ENCODE data around the gene LGALS3.

- no peak for TF ChIP-seq CTCF (conservative IDR thresholded peaks at IDR 0.05)
- no peak for TF ChIP-seq ZFX (IDR thresholded peaks at IDR 0.05)
Measured at GRCh38 chr14:55085060-55085660, 43.9 kb upstream of the LGALS3 start.
